ENCODE measurements around the gene ZFYVE9. TPM values are rescaled to one million over a fixed set of nuclear protein-coding genes. Genes with fewer than 3 reads are reported as not detected.
"Not testable (repeated sequence)": the region's sequence is repeated elsewhere in the genome, so short reads cannot be mapped to it uniquely, and the experiment has no call there.

The ZFYVE9 gene
- total RNA-seq, 1 experiment from 2014 or later = 11.4 TPM

- no peak for DNase-seq (ENCODE audit: low read depth in 1 of 2, low spot score in 2 of 2)
- Histone ChIP-seq H3K4me3 (no peak overlapping the region), H3K36me3 (peaks cover 97% of the 10 kb centered on the region)
Observed at GRCh38 chr1:52358851-52359497, 217.1 kb downstream of the ZFYVE9 start.

GRCh38 chr1:52359676-52360594 lies 218.0 kb downstream of the ZFYVE9 start:
- Histone ChIP-seq H3K27me3 (replicated peaks) (no peaks in the 10 kb centered on the region), H3K36me3 (peaks cover 95% of the 10 kb centered on the region), H3K9me3 (replicated peaks) (no peaks in the 10 kb centered on the region), H3K4me1 (replicated peaks) (peaks cover 8% of the 10 kb centered on the region), H3K27ac (no peak overlapping the region), H3K4me3 (no peak overlapping the region)
- no peak for DNase-seq (ENCODE audit: low read depth in 1 of 2, low spot score in 2 of 2)

More at GRCh38 chr1:52358851-52359497, 217.1 kb downstream of the ZFYVE9 start:
- Histone ChIP-seq H3K4me1 (replicated peaks) (no peaks in the 10 kb centered on the region), H3K27ac (no peak overlapping the region), H3K9me3 (replicated peaks) (no peaks in the 10 kb centered on the region), H3K27me3 (replicated peaks) (no peaks in the 10 kb centered on the region)

GRCh38 chr1:52360595-52360968 lies 218.7 kb downstream of the ZFYVE9 start:
- peaks cover 90% of the 10 kb centered on the region for H3K36me3 ChIP-seq
- no peak overlapping the region for H3K27ac ChIP-seq
- DNase-seq (ENCODE audit: low read depth in 1 of 2, low spot score in 2 of 2) = no peak
- H3K4me3 ChIP-seq = no peak overlapping the region
- H3K4me1 ChIP-seq (replicated peaks) = peaks cover 10% of the 10 kb centered on the region
- H3K9me3 ChIP-seq (replicated peaks) = no peaks in the 10 kb centered on the region
- no peaks in the 10 kb centered on the region for H3K27me3 ChIP-seq (replicated peaks)

GRCh38 chr1:52364235-52364839 lies 222.4 kb downstream of the ZFYVE9 start:
- H3K36me3 ChIP-seq = peaks cover 57% of the 10 kb centered on the region
- peaks cover 15% of the 10 kb centered on the region for H3K4me1 ChIP-seq (replicated peaks)
- no peak for DNase-seq (ENCODE audit: low read depth in 1 of 2, low spot score in 2 of 2)
- no peaks in the 10 kb centered on the region for H3K9me3 ChIP-seq (replicated peaks)
- H3K27ac ChIP-seq = peak overlapping the region; percentile 87
- H3K4me3 ChIP-seq = no peak overlapping the region; the same call in 1 of the 2 replicates
- no peaks in the 10 kb centered on the region for H3K27me3 ChIP-seq (replicated peaks)

- peak overlapping the region; percentile 89 for H3K4me3 ChIP-seq
- no peaks in the 10 kb centered on the region for H3K9me3 ChIP-seq (replicated peaks)
- DNase-seq (ENCODE audit: low read depth in 1 of 2, low spot score in 2 of 2) = peak; percentile 74 to 79
- H3K4me1 ChIP-seq (replicated peaks) = peaks cover 15% of the 10 kb centered on the region
- H3K27me3 ChIP-seq (replicated peaks) = no peaks in the 10 kb centered on the region
- peaks cover 48% of the 10 kb centered on the region for H3K36me3 ChIP-seq
- peak overlapping the region; percentile 87 for H3K27ac ChIP-seq
Observed at GRCh38 chr1:52365071-52365745, 223.3 kb downstream of the ZFYVE9 start.

- no peaks in the 10 kb centered on the region for H3K27me3 ChIP-seq (replicated peaks)
Observed at GRCh38 chr1:52365746-52366516, 224.0 kb downstream of the ZFYVE9 start, which contains the start of gene CC2D1B. TSS of gene CC2D1B (minus strand) at chr1:52366205. CDS start at chr1:52364620, 1,585 bp downstream.

GRCh38 chr1:52366517-52366827 lies 224.6 kb downstream of the ZFYVE9 start:
- no peaks in the 10 kb centered on the region for H3K27me3 ChIP-seq (replicated peaks)
- no peak overlapping the region for H3K27ac ChIP-seq
- no peak for DNase-seq (ENCODE audit: low read depth in 1 of 2, low spot score in 2 of 2)
- no peaks in the 10 kb centered on the region for H3K9me3 ChIP-seq (replicated peaks)
- H3K36me3 ChIP-seq = peaks cover 37% of the 10 kb centered on the region
- peaks cover 15% of the 10 kb centered on the region for H3K4me1 ChIP-seq (replicated peaks)
- peak overlapping the region; percentile 89 for H3K4me3 ChIP-seq

More at GRCh38 chr1:52365746-52366516, 224.0 kb downstream of the ZFYVE9 start, which contains the start of gene CC2D1B:
- peak; percentile 97 to 99 for DNase-seq (ENCODE audit: low read depth in 1 of 2, low spot score in 2 of 2)
- Histone ChIP-seq H3K4me1 (replicated peaks) (peaks cover 15% of the 10 kb centered on the region), H3K4me3 (peak within 1 kb of the TSS; percentile 89), H3K36me3 (peaks cover 41% of the 10 kb centered on the region), H3K27ac (peak within 1 kb of the TSS; percentile 87), H3K9me3 (replicated peaks) (no peaks in the 10 kb centered on the region)

- H3K4me3 ChIP-seq = no peak overlapping the region
- H3K9me3 ChIP-seq (replicated peaks) = no peaks in the 10 kb centered on the region
- H3K36me3 ChIP-seq = peaks cover 33% of the 10 kb centered on the region
- no peak overlapping the region for H3K27ac ChIP-seq
- no peaks in the 10 kb centered on the region for H3K27me3 ChIP-seq (replicated peaks)
- peaks cover 15% of the 10 kb centered on the region for H3K4me1 ChIP-seq (replicated peaks)
- DNase-seq (ENCODE audit: low read depth in 1 of 2, low spot score in 2 of 2) = no peak
Observed at GRCh38 chr1:52367272-52367671, 225.4 kb downstream of the ZFYVE9 start.

- Histone ChIP-seq H3K27me3 (replicated peaks) (no peaks in the 10 kb centered on the region), H3K27ac (no peak overlapping the region), H3K4me3 (peak overlapping the region; percentile 21), H3K36me3 (peaks cover 37% of the 10 kb centered on the region), H3K9me3 (replicated peaks) (no peaks in the 10 kb centered on the region), H3K4me1 (replicated peaks) (peaks cover 15% of the 10 kb centered on the region)
- DNase-seq (ENCODE audit: low read depth in 1 of 2, low spot score in 2 of 2) = peak in 1 of 2 experiments; percentile 22
Observed at GRCh38 chr1:52368383-52369172, 226.7 kb downstream of the ZFYVE9 start.

GRCh38 chr1:52369851-52370250 lies 228.0 kb downstream of the ZFYVE9 start:
- H3K27ac ChIP-seq; H3K9me3 ChIP-seq (replicated peaks); H3K4me3 ChIP-seq; H3K4me1 ChIP-seq (replicated peaks); DNase-seq (ENCODE audit: low read depth in 1 of 2, low spot score in 2 of 2); H3K27me3 ChIP-seq (replicated peaks): not testable (repeated sequence)
- H3K36me3 ChIP-seq = peaks cover 38% of the 10 kb centered on the region

- Histone ChIP-seq H3K36me3 (peaks cover 98% of the 10 kb centered on the region), H3K27ac (no peak overlapping the region), H3K27me3 (replicated peaks) (no peaks in the 10 kb centered on the region), H3K9me3 (replicated peaks) (no peaks in the 10 kb centered on the region), H3K4me3 (no peak overlapping the region), H3K4me1 (replicated peaks) (no peaks in the 10 kb centered on the region)
- DNase-seq (ENCODE audit: low read depth in 1 of 2, low spot score in 2 of 2) = no peak
Observed at GRCh38 chr1:52385376-52385775, 243.5 kb downstream of the ZFYVE9 start.

- Histone ChIP-seq H3K4me1 (replicated peaks) (no peaks in the 10 kb centered on the region), H3K27ac (no peak overlapping the region), H3K27me3 (replicated peaks) (no peaks in the 10 kb centered on the region), H3K36me3 (peaks cover 91% of the 10 kb centered on the region), H3K9me3 (replicated peaks) (no peaks in the 10 kb centered on the region), H3K4me3 (no peak overlapping the region)
- DNase-seq (ENCODE audit: low read depth in 1 of 2, low spot score in 2 of 2) = no peak
Observed at GRCh38 chr1:52386458-52386857, 244.6 kb downstream of the ZFYVE9 start.
